Fibroblast of skin of right biceps (primary cell): ENCODE measurements around the gene SIGLEC10.

Experiments
- DNase-seq: peaks from one replicate; pipeline ENCODE4 v3.0.0-alpha.2; 2013

Gene SIGLEC10

GRCh38 chr19:51364200-51365106, 53.0 kb downstream of the SIGLEC10 start:
- no peak for DNase-seq

- no peak for DNase-seq
Measured at GRCh38 chr19:51361239-51361638, 56.2 kb downstream of the SIGLEC10 start.
